HCT116 (cell line): ENCODE results near the gene SPTLC1.

ENCODE experiments used
- EZH2 ChIP-seq: fragments of 200-600 bp; sonication (generic); IDR thresholded peaks from 2 replicates; pipeline ENCODE4 v1.6.1; 2017; ENCODE audit warnings: antibody characterized with exemption, mixed run types
- EZH2phosphoT487 ChIP-seq: fragments of 200-600 bp; IDR thresholded peaks from 2 replicates; pipeline ENCODE4 v1.6.1; 2018; ENCODE audit warnings: antibody characterized with exemption, borderline replicate concordance
- FOSL1 ChIP-seq: IDR thresholded peaks from 2 replicates; pipeline ENCODE4 v1.6.1; 2012; ENCODE audit warnings: low read depth
- JUND ChIP-seq: IDR thresholded peaks from 2 replicates; pipeline ENCODE4 v1.6.1; 2012
- POLR2A ChIP-seq: IDR thresholded peaks from 2 replicates; pipeline ENCODE4 v1.7.0; 2011; ENCODE audit warnings: borderline replicate concordance; ENCODE audit not compliant: insufficient read depth, insufficient read length; ENCODE audit errors: extremely low read depth
- POLR2AphosphoS5 ChIP-seq: IDR thresholded peaks from 2 replicates; pipeline ENCODE4 v1.6.1; 2011; ENCODE audit warnings: mild to moderate bottlenecking, low read depth, low read length, moderate library complexity
- RAD21 ChIP-seq: IDR thresholded peaks from 2 replicates; pipeline ENCODE4 v1.6.1; 2012; ENCODE audit warnings: low read depth, mild to moderate bottlenecking
- TCF7L2 ChIP-seq: IDR thresholded peaks from 2 replicates; pipeline ENCODE4 v1.7.0; 2011; ENCODE audit warnings: borderline replicate concordance, inconsistent platforms; ENCODE audit not compliant: insufficient read depth, insufficient read length; ENCODE audit errors: extremely low read depth
- ZNF274 ChIP-seq: fragments of 200-500 bp; sonication (Bioruptor generic); IDR thresholded peaks from 2 replicates; pipeline ENCODE4 v1.6.1; 2014; ENCODE audit warnings: mild to moderate bottlenecking, low read depth, low read length, inconsistent platforms
- TF ChIP-seq, protein P1 (sequence below), 3 experiments: fragments of 200-600 bp in 1 of 3; sonication (generic) in 1 of 3; IDR thresholded peaks in 2 of 3; conservative IDR thresholded peaks in 1 of 3; 2 replicates each; pipeline ENCODE4 v1.5.1; 2012 to 2017; ENCODE audit warnings: low read depth in 2 of 3, low read length in 2 of 3, antibody characterized with exemption in 1 of 3, borderline replicate concordance in 1 of 3, control low read depth in 1 of 3, mild to moderate bottlenecking in 1 of 3, mixed read lengths in 1 of 3, mixed run types in 1 of 3, moderate library complexity in 1 of 3; ENCODE audit not compliant: insufficient read depth in 1 of 3
- TF ChIP-seq, protein P2 (sequence below): IDR thresholded peaks from 2 replicates; pipeline ENCODE4 v1.6.1; 2012; ENCODE audit warnings: low read depth

DNA sequence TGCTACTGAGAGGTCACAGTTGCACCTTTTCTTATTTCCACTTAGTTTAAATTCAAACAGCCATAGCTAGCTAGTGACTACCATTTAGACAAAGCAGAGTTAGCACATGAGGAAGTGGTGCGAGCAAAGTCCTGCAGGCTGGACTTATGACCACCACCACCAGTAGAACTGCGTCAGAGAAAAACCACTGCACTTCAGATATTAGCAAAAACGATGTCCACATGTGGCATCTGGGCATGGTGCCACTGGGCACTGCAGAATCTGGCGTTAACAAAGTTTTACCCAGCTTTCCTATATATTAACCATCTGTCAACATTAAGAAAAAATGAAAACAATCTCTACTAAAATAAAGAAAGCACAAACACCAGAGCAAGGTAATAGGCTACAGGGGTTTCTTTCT lies 80.1 kb downstream of the SPTLC1 start:
- no peak for TF ChIP-seq POLR2A
- no peak for TF ChIP-seq ZNF274
- no peak for TF ChIP-seq JUND
- no peak for TF ChIP-seq RAD21
- TF ChIP-seq, protein P1, sequence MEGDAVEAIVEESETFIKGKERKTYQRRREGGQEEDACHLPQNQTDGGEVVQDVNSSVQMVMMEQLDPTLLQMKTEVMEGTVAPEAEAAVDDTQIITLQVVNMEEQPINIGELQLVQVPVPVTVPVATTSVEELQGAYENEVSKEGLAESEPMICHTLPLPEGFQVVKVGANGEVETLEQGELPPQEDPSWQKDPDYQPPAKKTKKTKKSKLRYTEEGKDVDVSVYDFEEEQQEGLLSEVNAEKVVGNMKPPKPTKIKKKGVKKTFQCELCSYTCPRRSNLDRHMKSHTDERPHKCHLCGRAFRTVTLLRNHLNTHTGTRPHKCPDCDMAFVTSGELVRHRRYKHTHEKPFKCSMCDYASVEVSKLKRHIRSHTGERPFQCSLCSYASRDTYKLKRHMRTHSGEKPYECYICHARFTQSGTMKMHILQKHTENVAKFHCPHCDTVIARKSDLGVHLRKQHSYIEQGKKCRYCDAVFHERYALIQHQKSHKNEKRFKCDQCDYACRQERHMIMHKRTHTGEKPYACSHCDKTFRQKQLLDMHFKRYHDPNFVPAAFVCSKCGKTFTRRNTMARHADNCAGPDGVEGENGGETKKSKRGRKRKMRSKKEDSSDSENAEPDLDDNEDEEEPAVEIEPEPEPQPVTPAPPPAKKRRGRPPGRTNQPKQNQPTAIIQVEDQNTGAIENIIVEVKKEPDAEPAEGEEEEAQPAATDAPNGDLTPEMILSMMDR (IDR thresholded peaks at IDR 0.05 in 2 of 3, conservative IDR thresholded peaks at IDR 0.05 in 1 of 3; ENCODE audit: borderline replicate concordance in 1 of 3, insufficient read depth in 1 of 3, low read depth in 2 of 3, low read length in 2 of 3) = no peak
- TF ChIP-seq TCF7L2 = no peak
- no peak for TF ChIP-seq EZH2phosphoT487
- TF ChIP-seq EZH2 = no peak
- TF ChIP-seq FOSL1 = no peak
- TF ChIP-seq, protein P2, sequence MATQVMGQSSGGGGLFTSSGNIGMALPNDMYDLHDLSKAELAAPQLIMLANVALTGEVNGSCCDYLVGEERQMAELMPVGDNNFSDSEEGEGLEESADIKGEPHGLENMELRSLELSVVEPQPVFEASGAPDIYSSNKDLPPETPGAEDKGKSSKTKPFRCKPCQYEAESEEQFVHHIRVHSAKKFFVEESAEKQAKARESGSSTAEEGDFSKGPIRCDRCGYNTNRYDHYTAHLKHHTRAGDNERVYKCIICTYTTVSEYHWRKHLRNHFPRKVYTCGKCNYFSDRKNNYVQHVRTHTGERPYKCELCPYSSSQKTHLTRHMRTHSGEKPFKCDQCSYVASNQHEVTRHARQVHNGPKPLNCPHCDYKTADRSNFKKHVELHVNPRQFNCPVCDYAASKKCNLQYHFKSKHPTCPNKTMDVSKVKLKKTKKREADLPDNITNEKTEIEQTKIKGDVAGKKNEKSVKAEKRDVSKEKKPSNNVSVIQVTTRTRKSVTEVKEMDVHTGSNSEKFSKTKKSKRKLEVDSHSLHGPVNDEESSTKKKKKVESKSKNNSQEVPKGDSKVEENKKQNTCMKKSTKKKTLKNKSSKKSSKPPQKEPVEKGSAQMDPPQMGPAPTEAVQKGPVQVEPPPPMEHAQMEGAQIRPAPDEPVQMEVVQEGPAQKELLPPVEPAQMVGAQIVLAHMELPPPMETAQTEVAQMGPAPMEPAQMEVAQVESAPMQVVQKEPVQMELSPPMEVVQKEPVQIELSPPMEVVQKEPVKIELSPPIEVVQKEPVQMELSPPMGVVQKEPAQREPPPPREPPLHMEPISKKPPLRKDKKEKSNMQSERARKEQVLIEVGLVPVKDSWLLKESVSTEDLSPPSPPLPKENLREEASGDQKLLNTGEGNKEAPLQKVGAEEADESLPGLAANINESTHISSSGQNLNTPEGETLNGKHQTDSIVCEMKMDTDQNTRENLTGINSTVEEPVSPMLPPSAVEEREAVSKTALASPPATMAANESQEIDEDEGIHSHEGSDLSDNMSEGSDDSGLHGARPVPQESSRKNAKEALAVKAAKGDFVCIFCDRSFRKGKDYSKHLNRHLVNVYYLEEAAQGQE = no peak
- no peak for TF ChIP-seq POLR2AphosphoS5
